ENCODE results near the gene CWF19L1. TPM values are rescaled to one million over a fixed set of nuclear protein-coding genes. Genes with fewer than 3 reads are reported as not detected.
"Not testable (repeated sequence)": the region's sequence is repeated elsewhere in the genome, so short reads cannot be mapped to it uniquely, and the experiment has no call there.

Gene CWF19L1
- total RNA-seq, 1 donor from 2014 or later = 16.8 TPM

DNA sequence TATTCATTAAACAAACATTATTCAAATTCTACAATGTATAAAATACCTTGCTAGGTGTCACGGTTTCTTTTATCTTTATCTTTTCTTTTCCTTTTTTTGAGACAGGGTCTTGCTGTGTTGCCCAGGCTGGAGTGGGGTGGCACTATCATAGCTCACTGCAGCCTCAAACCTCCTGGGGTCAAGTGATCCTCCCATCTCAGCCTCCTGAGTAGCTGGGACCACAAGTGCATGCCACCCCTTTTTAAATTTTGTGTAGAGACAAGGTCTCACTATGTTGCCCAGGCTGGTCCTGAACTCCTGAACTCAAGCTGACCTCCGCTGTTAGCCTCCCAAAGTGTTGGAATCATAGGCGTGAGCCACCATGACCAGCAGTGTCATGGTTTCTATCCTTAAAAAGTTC lies 37.0 kb upstream of the CWF19L1 start:
- TF ChIP-seq, protein P1, sequence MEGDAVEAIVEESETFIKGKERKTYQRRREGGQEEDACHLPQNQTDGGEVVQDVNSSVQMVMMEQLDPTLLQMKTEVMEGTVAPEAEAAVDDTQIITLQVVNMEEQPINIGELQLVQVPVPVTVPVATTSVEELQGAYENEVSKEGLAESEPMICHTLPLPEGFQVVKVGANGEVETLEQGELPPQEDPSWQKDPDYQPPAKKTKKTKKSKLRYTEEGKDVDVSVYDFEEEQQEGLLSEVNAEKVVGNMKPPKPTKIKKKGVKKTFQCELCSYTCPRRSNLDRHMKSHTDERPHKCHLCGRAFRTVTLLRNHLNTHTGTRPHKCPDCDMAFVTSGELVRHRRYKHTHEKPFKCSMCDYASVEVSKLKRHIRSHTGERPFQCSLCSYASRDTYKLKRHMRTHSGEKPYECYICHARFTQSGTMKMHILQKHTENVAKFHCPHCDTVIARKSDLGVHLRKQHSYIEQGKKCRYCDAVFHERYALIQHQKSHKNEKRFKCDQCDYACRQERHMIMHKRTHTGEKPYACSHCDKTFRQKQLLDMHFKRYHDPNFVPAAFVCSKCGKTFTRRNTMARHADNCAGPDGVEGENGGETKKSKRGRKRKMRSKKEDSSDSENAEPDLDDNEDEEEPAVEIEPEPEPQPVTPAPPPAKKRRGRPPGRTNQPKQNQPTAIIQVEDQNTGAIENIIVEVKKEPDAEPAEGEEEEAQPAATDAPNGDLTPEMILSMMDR (IDR thresholded peaks at IDR 0.05) = no peak
- H3K4me3 ChIP-seq = no peak overlapping the region

DNA sequence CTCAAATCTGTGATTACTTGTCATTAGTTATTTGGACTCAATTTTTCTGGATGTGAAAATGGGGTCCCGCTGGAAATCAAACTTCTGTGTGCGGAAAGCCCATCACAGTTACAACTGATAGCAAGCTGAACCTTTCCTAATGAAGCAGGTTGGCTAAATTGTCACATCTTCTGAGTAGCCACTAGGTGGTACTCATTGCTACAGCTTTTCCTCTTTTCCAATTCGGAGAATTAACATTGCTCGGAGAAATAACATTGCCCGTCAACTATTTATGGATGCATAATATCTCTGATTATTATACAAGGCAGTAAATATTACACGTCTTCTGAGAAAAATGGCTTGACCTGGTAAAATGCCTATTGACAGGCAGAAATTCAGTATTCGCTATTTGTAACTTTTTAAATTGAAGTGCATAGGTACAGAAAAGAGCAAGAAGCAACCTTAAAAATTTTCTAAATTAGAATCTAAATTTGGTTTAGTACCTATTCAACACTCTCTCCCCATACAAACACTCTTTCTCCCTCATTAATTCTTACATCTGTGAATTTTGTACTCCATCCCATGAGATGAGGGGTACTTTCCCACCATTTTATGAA lies 36.4 kb upstream of the CWF19L1 start:
- Histone ChIP-seq H3K36me3 (no peaks in the 10 kb centered on the region), H3K27me3 (no peaks in the 10 kb centered on the region), H3K27ac (no peak overlapping the region), H3K9me3 (no peaks in the 10 kb centered on the region), H3K4me3 (no peak overlapping the region), H3K4me1 (no peaks in the 10 kb centered on the region)
- TF ChIP-seq, protein P1 (IDR thresholded peaks at IDR 0.05) = peak; percentile 57
- DNase-seq (no peak), ATAC-seq (peak; percentile 69)
- intact Hi-C loops (cut with DNase I) = no loop called here

More for the DNA sequence above, 37.0 kb upstream of the CWF19L1 start:
- Histone ChIP-seq H3K4me1 (no peaks in the 10 kb centered on the region), H3K36me3 (no peaks in the 10 kb centered on the region), H3K27me3 (no peaks in the 10 kb centered on the region), H3K9me3 (no peaks in the 10 kb centered on the region), H3K27ac (no peak overlapping the region)
- DNase-seq (no peak), ATAC-seq (no peak)
- intact Hi-C loops (cut with DNase I) = no loop called here

DNA sequence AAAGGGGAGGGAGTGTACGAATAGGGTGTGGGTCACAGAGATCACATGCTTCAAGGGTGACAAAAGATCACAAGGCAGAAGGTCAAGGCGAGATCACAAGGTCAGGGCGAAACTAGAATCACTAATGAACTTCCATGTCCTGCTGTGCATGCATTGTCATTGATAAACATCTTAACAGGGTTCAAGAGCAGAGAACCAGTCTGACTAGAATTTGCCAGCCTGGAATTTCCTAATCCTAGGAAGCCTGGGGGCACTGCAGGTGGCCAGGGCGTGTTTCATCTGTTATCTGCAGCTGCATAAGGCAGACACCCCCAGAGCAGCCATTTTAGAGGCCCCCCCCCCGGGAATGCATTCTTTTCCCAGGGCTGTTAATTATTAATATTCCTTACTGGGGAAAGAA lies 33.7 kb upstream of the CWF19L1 start:
- DNase-seq; H3K36me3 ChIP-seq; intact Hi-C loops (cut with DNase I): not testable (repeated sequence)

DNA sequence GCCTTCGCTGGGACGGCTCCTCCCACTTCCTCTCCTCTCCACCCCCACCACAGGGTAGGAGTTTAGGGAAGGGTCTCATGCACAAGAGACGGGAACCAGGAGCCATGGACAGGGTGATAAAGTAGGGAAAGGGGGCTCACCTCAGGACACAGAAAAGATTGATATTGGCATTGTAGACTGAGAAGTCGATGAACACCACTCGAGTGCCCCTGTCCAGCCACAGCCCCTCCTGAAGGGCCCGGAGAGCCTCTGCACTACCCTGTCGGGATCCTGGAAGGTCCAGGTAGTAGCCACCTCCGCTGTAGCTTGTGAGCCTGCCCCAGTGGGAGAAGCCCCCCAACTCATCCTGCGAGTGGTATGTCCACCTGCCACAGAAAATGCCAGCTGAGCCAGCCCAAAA lies 29.8 kb upstream of the CWF19L1 start:
- intact Hi-C loops (cut with DNase I) = no loop called here
- DNase-seq = no peak
- no peak for ATAC-seq
- no peaks in the 10 kb centered on the region for H3K9me3 ChIP-seq
- H3K27me3 ChIP-seq = no peaks in the 10 kb centered on the region
- peaks cover 5% of the 10 kb centered on the region for H3K4me1 ChIP-seq
- H3K4me3 ChIP-seq = no peak overlapping the region
- H3K27ac ChIP-seq = no peak overlapping the region
- TF ChIP-seq, protein P1 (IDR thresholded peaks at IDR 0.05) = no peak
- no peaks in the 10 kb centered on the region for H3K36me3 ChIP-seq

More for the DNA sequence above, 33.7 kb upstream of the CWF19L1 start:
- not testable (repeated sequence) for H3K27ac ChIP-seq, ATAC-seq, H3K4me3 ChIP-seq, H3K4me1 ChIP-seq, H3K27me3 ChIP-seq, H3K9me3 ChIP-seq

DNA sequence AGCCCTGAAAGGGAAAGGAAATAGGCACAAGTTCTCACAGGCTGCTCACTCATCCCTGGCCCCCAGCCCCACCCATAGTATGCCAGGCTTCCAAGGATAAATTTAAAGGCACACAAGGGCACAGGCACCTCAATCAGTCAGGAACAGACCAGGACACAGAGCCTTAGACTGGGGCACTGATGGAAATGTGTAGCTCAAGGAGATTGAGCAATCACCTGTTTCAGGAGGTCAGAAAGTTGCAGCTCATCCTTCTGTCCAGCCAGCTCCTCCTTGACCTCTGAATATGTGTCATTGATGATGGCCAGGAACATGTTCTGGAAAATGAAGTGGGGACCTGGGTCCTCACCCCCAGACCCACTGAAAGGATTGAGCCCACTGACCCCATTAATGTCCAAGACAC lies 25.6 kb upstream of the CWF19L1 start:
- Histone ChIP-seq H3K4me1 (peaks cover 11% of the 10 kb centered on the region), H3K36me3 (no peaks in the 10 kb centered on the region), H3K4me3 (no peak overlapping the region), H3K27ac (no peak overlapping the region), H3K9me3 (no peaks in the 10 kb centered on the region), H3K27me3 (no peaks in the 10 kb centered on the region)
- TF ChIP-seq, protein P1 (IDR thresholded peaks at IDR 0.05) = no peak
- DNase-seq = no peak
- ATAC-seq = no peak
- intact Hi-C loops (cut with DNase I) = no loop called here

DNA sequence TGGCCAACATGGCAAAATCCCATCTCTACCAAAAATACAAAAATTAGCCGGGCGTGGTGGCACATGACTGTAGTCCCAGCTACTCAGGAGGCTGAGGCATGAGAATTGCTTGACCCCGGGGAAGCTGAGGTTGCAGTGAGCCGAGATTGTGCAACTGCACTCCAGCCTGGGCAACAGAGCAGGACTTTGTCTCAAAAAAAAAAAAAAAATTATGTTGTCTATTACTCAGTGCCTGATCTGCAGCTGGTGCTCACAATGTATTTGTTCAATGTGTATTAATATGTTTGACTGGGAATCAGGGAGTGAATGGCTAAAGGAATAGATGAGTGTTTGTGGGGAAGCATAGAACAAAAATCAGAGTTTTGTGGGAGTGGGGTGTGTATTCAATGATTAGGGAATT lies 24.9 kb upstream of the CWF19L1 start:
- ATAC-seq (peak; percentile 30), DNase-seq (peak; percentile 79)
- peaks cover 13% of the 10 kb centered on the region for H3K4me1 ChIP-seq
- H3K27me3 ChIP-seq; H3K36me3 ChIP-seq; H3K27ac ChIP-seq; H3K4me3 ChIP-seq; intact Hi-C loops (cut with DNase I); H3K9me3 ChIP-seq: not testable (repeated sequence)

DNA sequence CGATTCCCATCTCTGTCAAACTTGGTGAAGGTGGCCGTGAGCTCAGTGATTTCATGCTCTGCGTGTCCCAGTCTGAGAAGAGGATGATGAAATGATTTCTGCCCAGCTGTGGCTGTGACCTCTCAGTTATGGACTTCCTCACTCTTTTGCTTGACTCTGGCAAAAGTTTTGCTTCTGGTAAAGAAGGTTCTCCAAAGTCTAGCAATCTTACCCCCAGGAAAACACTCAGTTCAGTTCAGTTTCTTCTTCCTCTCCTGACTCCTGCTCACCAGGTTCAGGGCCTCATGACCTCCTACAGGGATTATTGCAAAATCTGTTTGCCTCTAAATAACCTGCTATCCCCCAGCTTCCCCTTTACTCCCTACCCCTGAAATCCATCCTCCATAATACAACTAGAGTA lies 23.9 kb upstream of the CWF19L1 start:
- peak; percentile 28 for ATAC-seq
- Histone ChIP-seq H3K27me3 (no peaks in the 10 kb centered on the region), H3K4me1 (peaks cover 19% of the 10 kb centered on the region), H3K4me3 (no peak overlapping the region), H3K36me3 (no peaks in the 10 kb centered on the region), H3K27ac (no peak overlapping the region), H3K9me3 (no peaks in the 10 kb centered on the region)
- TF ChIP-seq, protein P1 (IDR thresholded peaks at IDR 0.05) = no peak
- no peak for DNase-seq
- intact Hi-C loops (cut with DNase I) = no loop called here

Measured in upper lobe of right lung (tissue), 1 donor.